CD14-positive monocyte (primary cell): Measurements from ENCODE around the gene UBD. TPM values are rescaled to one million over a fixed set of nuclear protein-coding genes. Genes with fewer than 3 reads are reported as not detected.

Source experiments
- DNase-seq, 3 donors: peaks; one replicate each; pipeline ENCODE4 v3.0.0-alpha.2; 2011 to 2022
- H2AFZ ChIP-seq: 2 replicates; pipeline ENCODE4 v1.6.0; 2012; ENCODE audit warnings: mild to moderate bottlenecking, low read depth, low read length, inconsistent platforms; ENCODE audit not compliant: insufficient read depth, poor library complexity, severe bottlenecking
- H3K27ac ChIP-seq, 2 donors: 1 replicate in 1 of 2; 2 replicates in 1 of 2; pipeline ENCODE4 v1.5.1; 2012 to 2013; ENCODE audit warnings: low read length in 2 of 2, control low read depth in 1 of 2, inconsistent platforms in 1 of 2, low read depth in 1 of 2, mild to moderate bottlenecking in 1 of 2
- H3K27me3 ChIP-seq, 2 donors: one replicate each; pipeline versions ENCODE4 v1.6.0 to v1.6.1; 2011 to 2013; ENCODE audit warnings: low read length in 2 of 2; ENCODE audit not compliant: control insufficient read depth in 2 of 2, insufficient read depth in 2 of 2
- H3K36me3 ChIP-seq, 2 donors: replicated peaks in 1 of 2; 1 replicate in 1 of 2; 2 replicates in 1 of 2; pipeline versions ENCODE4 v1.5.1 to v1.6.1; 2012 to 2013; ENCODE audit warnings: low read length in 2 of 2, control low read depth in 1 of 2, inconsistent platforms in 1 of 2, mild to moderate bottlenecking in 1 of 2; ENCODE audit not compliant: insufficient read depth in 2 of 2, control insufficient read depth in 1 of 2
- H3K4me1 ChIP-seq, 2 donors: 1 replicate in 1 of 2; 2 replicates in 1 of 2; pipeline versions ENCODE4 v1.5.1 to v1.6.1; 2012 to 2013; ENCODE audit warnings: low read length in 2 of 2, control low read depth in 1 of 2, inconsistent platforms in 1 of 2, mild to moderate bottlenecking in 1 of 2, moderate library complexity in 1 of 2; ENCODE audit not compliant: insufficient read depth in 2 of 2, control insufficient read depth in 1 of 2
- H3K4me2 ChIP-seq: replicated peaks from 2 replicates; pipeline ENCODE3; 2012; ENCODE audit warnings: low read length, moderate library complexity, mild to moderate bottlenecking; ENCODE audit not compliant: poor library complexity, severe bottlenecking; ENCODE audit errors: extremely low read depth
- H3K4me3 ChIP-seq, 3 experiments: fragments of 200-600 bp in 1 of 3; sonication (generic) in 1 of 3; replicated peaks in 1 of 3; 1 replicate in 2 of 3; 2 replicates in 1 of 3; pipeline ENCODE4 v1.5.1; 2011 to 2013; ENCODE audit warnings: low read length in 3 of 3, mild to moderate bottlenecking in 3 of 3, control low read depth in 2 of 3, low read depth in 2 of 3, inconsistent platforms in 1 of 3, moderate library complexity in 1 of 3
- H3K79me2 ChIP-seq: 2 replicates; pipeline ENCODE4 v1.6.0; 2012; ENCODE audit warnings: mild to moderate bottlenecking, control low read depth, inconsistent platforms, low read length, moderate library complexity; ENCODE audit not compliant: insufficient read depth
- H3K9ac ChIP-seq: 2 replicates; pipeline ENCODE4 v1.6.0; 2017; ENCODE audit warnings: low read length, mild to moderate bottlenecking; ENCODE audit not compliant: insufficient read depth, poor library complexity, severe bottlenecking
- H3K9me3 ChIP-seq, 2 donors: replicated peaks in 1 of 2; 1 replicate in 1 of 2; 2 replicates in 1 of 2; pipeline versions ENCODE4 v1.5.1 to v1.6.1; 2012 to 2013; ENCODE audit warnings: low read length in 2 of 2, control low read depth in 1 of 2; ENCODE audit not compliant: control insufficient read depth in 1 of 2, insufficient read depth in 1 of 2
- H4K20me1 ChIP-seq: 2 replicates; pipeline ENCODE4 v1.6.0; 2012; ENCODE audit warnings: mild to moderate bottlenecking, low read length, control low read depth, moderate library complexity; ENCODE audit not compliant: insufficient read depth
- H3K27ac Mint-ChIP-seq, 7 donors: one replicate each; pipeline ENCODE4 v1.8.0; 2020; ENCODE audit warnings: mild to moderate bottlenecking in 7 of 7, mixed read lengths in 7 of 7, moderate library complexity in 6 of 7, inconsistent platforms in 2 of 7
- H3K27me3 Mint-ChIP-seq, 3 donors: one replicate each; pipeline ENCODE4 v1.8.0; 2021 to 2022; ENCODE audit warnings: low read depth in 3 of 3, mild to moderate bottlenecking in 3 of 3, mixed read lengths in 3 of 3, moderate library complexity in 3 of 3, inconsistent platforms in 1 of 3
- H3K36me3 Mint-ChIP-seq, 2 donors: one replicate each; pipeline ENCODE4 v1.8.0; 2020; ENCODE audit warnings: mixed read lengths in 2 of 2, inconsistent platforms in 1 of 2, mild to moderate bottlenecking in 1 of 2
- H3K4me1 Mint-ChIP-seq: one replicate; pipeline ENCODE4 v1.8.0; 2020; ENCODE audit warnings: mild to moderate bottlenecking, mixed read lengths
- H3K4me3 Mint-ChIP-seq, 2 donors: one replicate each; pipeline ENCODE4 v1.8.0; 2020; ENCODE audit warnings: mild to moderate bottlenecking in 2 of 2, mixed read lengths in 2 of 2, moderate library complexity in 1 of 2
- H3K9me3 Mint-ChIP-seq, 7 donors: one replicate each; pipeline ENCODE4 v1.8.0; 2020 to 2022; ENCODE audit warnings: mixed read lengths in 7 of 7, mild to moderate bottlenecking in 6 of 7, moderate library complexity in 6 of 7, inconsistent platforms in 2 of 7
- WGBS: methylation state at CpG from one replicate; pipeline ENCODE4 v1.1.5; 2013; ENCODE audit warnings: missing lambda C conversion rate; ENCODE audit not compliant: insufficient coverage; 5-methylcytosine and 5-hydroxymethylcytosine counted together
- intact Hi-C, 2 donors: fragments of 100-400 bp; cut with micrococcal nuclease; formaldehyde crosslinking; loops; one replicate each; pipeline versions ENCODE4 v1.15.0 to v1.15.1; 2023
- polyA plus RNA-seq, 3 donors: library from polyadenylated mRNA; depleted of rRNA in 1 of 3; unstranded in 2 of 3; stranded (reverse) in 1 of 3; fragments of 300-500 nt in 2 of 3; fragments of >200 nt in 1 of 3; fragmentation: Illumina TruSeq in 2 of 3; gene quantifications; 1 replicate in 2 of 3; 2 replicates in 1 of 3; pipeline ENCODE4 v1.2.3, GENCODE V29; 2012 to 2021
- TF ChIP-seq, protein P1 (sequence below): fragments of 200-600 bp; IDR thresholded peaks from one replicate; pipeline ENCODE4 v1.8.0; 2022; ENCODE audit warnings: antibody characterized with exemption, mild to moderate bottlenecking

UBD gene
- polyA plus RNA-seq, 3 donors = 0.15 TPM; not detected in 2

DNA sequence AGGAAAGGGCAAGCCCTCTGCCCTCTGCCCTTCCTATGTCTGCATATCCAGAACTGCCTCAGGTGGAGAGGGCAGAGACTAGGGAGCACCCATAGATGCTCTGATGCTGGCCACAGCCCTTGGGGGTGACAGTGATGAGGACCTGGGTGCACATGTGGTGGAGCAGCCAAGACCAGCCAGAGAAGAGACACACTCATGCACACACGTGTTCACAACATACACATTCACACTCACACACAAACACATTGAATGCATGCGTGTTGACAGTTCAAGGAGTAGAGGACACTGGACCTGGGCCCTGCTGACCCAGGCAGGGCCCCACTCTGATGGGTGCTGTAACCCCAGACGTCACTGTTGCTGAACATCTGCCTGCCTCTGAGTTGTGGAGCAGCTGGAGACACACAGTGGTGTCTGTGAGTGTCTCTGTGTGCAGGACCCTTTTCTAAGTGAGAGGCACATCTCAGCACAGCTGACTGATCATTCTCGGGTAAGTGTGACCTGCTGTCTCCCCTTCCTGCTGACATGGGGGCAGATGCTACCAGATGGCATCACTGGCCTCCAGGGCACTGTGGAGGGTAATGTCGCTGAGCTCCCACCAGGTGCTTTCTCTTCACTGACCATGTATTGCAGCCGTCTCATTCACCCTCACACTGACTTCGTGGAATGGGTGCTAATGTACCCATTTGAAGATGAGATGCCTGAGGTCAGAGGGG lies 41.6 kb downstream of the UBD start:
- WGBS = 94% methylated on average over 4 of the region's 7 CpGs

DNA sequence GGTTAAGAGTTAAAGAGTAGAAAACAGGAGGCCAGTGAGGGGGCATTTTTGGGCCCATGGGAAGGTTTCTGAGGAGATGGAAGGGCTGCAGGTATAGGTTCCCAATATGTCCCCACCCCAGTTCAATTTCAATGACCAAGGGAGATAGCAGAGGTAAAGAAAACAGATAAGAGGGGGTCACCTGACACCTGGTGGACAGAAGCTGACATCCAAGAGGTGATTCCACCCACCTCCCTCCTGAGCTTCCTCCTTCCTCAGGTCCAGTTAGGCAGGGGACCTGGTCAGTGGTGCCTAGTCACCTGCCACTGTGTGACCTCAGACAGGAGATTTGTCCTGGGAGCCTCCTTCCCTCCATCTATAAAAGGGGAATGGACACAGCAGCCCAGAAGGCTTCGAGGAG lies 42.3 kb downstream of the UBD start:
- H3K27ac Mint-ChIP-seq = peak overlapping the region in 1 of 7 donors; percentile 43
- H3K4me3 ChIP-seq = no peak overlapping the region
- no peaks in the 10 kb centered on the region for H3K36me3 ChIP-seq
- no peak for DNase-seq
- no peak overlapping the region for H3K4me3 Mint-ChIP-seq
- H3K9me3 Mint-ChIP-seq = peaks cover 0 to 4% (median 2%) of the 10 kb centered on the region in 7 donors
- H3K36me3 Mint-ChIP-seq = no peaks in the 10 kb centered on the region
- intact Hi-C loops = no loop called here
- no peak overlapping the region for H2AFZ ChIP-seq
- H3K27me3 Mint-ChIP-seq = peaks cover 3 to 7% (median 4%) of the 10 kb centered on the region in 3 donors
- H3K9ac ChIP-seq = no peak overlapping the region
- H4K20me1 ChIP-seq = no peaks in the 10 kb centered on the region
- no peaks in the 10 kb centered on the region for H3K9me3 ChIP-seq
- no peaks in the 10 kb centered on the region for H3K27me3 ChIP-seq
- WGBS = no CpG with 5 or more reads among the region's 1 CpG
- no peak overlapping the region for H3K27ac ChIP-seq
- H3K4me1 ChIP-seq = no peaks in the 10 kb centered on the region
- H3K4me1 Mint-ChIP-seq = peaks cover 6% of the 10 kb centered on the region
- TF ChIP-seq, protein P1, sequence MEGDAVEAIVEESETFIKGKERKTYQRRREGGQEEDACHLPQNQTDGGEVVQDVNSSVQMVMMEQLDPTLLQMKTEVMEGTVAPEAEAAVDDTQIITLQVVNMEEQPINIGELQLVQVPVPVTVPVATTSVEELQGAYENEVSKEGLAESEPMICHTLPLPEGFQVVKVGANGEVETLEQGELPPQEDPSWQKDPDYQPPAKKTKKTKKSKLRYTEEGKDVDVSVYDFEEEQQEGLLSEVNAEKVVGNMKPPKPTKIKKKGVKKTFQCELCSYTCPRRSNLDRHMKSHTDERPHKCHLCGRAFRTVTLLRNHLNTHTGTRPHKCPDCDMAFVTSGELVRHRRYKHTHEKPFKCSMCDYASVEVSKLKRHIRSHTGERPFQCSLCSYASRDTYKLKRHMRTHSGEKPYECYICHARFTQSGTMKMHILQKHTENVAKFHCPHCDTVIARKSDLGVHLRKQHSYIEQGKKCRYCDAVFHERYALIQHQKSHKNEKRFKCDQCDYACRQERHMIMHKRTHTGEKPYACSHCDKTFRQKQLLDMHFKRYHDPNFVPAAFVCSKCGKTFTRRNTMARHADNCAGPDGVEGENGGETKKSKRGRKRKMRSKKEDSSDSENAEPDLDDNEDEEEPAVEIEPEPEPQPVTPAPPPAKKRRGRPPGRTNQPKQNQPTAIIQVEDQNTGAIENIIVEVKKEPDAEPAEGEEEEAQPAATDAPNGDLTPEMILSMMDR = no peak
- no peak overlapping the region for H3K4me2 ChIP-seq
- no peaks in the 10 kb centered on the region for H3K79me2 ChIP-seq

More for the DNA sequence above, 41.6 kb downstream of the UBD start:
- Histone ChIP-seq H3K9ac (no peak overlapping the region), H3K27ac (no peak overlapping the region), H4K20me1 (no peaks in the 10 kb centered on the region), H3K4me2 (no peak overlapping the region), H3K27me3 (no peaks in the 10 kb centered on the region), H2AFZ (no peak overlapping the region), H3K36me3 (no peaks in the 10 kb centered on the region), H3K4me3 (no peak overlapping the region), H3K79me2 (no peaks in the 10 kb centered on the region), H3K4me1 (no peaks in the 10 kb centered on the region), H3K9me3 (no peaks in the 10 kb centered on the region)
- Mint-ChIP-seq H3K9me3 (peaks cover under 1 to 7% (median 3%) of the 10 kb centered on the region in 7 donors), H3K27ac (no peak overlapping the region), H3K4me3 (no peak overlapping the region), H3K36me3 (no peaks in the 10 kb centered on the region), H3K27me3 (peaks cover 3 to 9% (median 3%) of the 10 kb centered on the region in 3 donors), H3K4me1 (peaks cover 6% of the 10 kb centered on the region)
- TF ChIP-seq, protein P1 = no peak
- DNase-seq = no peak
- intact Hi-C loops = no loop called here
